ENCODE results near the gene ST7L.
"Not testable (repeated sequence)": the region's sequence is repeated elsewhere in the genome, so short reads cannot be mapped to it uniquely, and the experiment has no call there.

DNA sequence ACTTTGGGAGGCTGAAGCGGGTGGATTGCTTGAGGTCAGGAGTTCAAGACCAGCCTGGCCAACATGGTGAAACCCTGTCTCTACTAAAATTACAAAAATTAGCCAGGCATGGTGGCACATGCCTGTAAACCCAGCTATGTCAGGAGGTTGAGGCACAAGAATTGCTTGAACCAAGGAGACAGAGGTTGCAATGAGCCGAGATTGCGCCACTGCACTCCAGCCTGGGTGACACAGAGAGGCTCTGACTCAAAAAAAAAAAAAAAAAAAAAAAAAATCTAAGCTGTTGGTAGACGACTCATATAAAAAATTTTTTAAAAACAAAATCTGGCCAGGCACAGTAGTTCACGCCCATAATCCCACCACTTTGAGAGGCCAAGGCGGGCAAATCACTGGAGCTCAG, 131.3 kb downstream of the ST7L start:
- TF ChIP-seq EZH2 (IDR thresholded peaks at IDR 0.05; ENCODE audit: insufficient read depth, poor library complexity, severe bottlenecking); EZH2phosphoT487 (IDR thresholded peaks at IDR 0.05; ENCODE audit: insufficient read depth, low read depth): not testable (repeated sequence)

Measured in GM23248 (cell line).